HG03280 (cell line): Measurements from ENCODE around the gene CKM.
"Not testable (repeated sequence)": the region's sequence is repeated elsewhere in the genome, so short reads cannot be mapped to it uniquely, and the experiment has no call there.

Experiments used
- ATAC-seq: cut with Tn5 transposase; IDR thresholded peaks from one replicate; pipeline ENCODE4 v1.9.1; 2021; ENCODE audit warnings: mild to moderate bottlenecking, moderate library complexity; ENCODE audit not compliant: unreplicated experiment

The CKM gene

DNA sequence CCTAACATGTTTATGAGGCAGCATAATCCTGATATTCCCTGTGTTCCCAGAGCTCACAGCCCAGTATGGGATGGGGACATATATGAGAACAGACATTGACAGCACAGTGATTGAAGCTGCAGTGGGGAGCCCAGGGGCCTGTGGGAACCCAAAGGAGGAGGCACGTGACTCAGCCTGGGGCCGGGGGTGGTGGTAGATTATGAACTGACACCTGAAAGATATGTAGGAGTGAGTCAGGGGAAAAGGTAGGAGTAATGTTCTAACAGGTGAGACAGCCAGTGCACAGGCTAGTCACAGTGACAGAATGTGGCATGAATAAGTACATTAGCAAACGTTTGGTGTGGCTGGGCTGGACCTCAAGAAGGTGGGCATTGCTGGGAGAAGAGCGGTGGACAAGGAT is 29.0 kb downstream of the CKM start:
- ATAC-seq: no peak

DNA sequence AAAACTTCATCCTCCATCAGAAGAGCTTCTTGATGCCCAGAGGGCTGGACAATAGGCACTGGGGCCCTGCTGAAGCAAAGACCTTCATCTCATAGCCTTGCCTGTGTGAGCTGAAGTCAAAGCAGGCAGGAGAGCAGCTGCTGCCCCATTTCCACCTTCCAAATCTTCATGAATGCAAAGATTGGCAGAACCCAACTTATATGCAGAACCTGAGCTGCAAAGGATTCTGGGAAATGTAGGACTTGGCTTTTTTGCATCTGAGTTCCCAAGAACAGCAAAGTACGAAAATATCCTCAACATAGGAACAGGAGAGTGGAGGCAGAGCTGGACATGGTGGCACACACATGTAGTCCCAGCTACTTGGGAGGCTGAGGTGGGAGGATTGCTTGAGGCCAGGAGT is 30.8 kb downstream of the CKM start:
- no peak for ATAC-seq

DNA sequence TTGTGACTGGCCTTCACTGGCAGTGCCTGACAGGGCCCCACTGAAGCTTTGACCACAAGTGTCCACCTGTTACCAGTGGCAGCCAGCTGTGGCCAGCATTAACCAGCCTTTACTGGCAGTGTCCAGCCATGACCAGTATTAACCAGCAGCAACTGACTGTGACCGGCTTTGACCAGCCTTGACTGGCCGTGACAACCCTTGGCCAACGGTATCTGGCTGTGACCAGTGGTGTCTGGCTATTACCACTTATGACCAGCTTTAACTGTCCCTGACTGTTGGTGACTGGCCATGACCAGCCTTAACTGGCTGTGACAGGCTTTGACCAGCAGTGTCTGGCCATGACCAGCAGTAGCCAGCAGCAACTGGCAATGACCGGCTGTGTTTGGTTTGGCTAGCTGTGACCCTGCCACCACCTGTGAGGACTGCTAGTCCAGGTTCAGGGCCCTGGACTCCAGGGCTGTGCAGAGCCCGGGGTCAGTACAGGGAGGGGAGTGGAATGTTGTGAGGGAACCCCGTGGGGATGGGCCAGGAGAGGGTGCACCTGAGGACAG is 32.2 kb downstream of the CKM start:
- ATAC-seq: no peak

DNA sequence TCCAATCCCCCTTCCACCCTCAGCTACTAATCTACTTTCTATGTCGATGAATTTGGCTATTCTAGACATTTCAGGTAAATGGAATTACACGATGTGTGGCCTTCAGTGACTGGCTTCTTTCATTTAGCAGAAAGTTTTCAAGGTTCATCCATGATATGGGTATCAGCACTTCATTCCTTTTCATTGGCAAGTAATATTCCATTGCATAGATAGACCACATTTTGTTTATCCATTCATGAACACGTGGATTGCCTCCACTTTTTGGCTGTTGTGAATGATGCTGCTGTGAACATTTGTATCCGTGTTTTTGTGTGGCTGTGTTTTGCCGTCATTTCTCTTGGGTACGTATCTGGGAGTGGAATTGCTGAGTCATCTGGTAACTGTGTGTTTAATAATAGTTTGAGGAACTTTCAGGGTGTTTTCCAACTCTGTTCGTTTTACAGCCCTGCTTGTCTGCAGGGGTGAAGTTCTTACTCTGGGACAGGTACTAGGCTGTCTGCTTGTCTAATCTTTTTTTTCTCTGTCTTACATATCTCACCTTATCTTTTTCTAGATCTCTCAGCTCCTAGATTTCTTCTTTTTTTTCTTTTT is 39.1 kb downstream of the CKM start:
- ATAC-seq: no peak

DNA sequence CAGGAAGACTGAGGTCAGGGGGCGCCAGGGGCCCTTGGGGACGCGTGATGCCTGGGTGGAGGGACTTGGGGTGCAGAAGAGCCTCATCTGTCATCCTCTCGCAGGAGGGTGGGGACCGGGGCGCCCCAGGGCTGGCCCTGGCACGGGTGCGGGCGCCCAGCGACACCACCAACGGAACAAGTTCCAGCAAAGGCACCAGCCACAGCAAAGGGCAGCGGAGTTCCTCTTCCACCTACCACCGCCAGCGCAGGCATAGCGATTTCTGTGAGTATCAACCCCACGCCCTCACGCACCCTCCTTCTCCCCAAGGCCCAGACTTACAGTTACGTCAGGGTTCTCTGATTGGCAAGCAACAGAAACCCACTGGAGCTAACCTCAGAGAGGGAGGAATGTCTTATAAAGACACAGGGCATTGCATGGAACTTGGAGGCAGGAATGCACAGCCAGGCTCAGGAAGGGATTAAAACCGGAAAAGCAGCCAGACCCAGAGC is 42.2 kb downstream of the CKM start:
- ATAC-seq: no peak

DNA sequence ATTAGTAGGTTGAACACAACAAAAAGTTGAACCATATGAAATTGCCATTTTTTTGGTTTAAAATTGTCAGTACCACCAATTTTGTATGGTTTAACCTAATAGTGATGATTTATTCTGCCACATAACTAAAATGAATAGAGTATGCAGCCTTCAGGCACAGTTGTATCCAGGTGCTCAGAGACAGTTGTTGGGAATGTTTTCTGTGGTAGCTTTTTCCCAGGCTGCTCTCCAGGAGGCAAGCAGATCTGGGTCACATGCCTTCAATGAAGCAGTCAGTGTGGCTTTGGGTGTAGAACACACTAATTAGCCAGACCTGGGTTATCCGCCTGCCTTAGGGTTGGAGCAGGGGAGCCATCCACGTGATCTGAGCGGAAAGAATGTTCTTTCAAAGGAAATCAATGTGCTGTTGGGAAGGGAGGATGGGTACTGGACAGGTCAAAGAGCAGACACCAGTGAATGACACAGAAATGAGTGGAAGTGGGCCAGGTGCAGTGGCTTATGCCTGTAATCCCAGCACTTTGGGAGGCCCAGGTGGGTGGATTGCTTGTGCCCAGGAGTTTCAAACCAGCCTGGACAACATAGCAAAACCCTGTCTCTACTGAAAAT is 43.0 kb downstream of the CKM start:
- ATAC-seq: no peak

DNA sequence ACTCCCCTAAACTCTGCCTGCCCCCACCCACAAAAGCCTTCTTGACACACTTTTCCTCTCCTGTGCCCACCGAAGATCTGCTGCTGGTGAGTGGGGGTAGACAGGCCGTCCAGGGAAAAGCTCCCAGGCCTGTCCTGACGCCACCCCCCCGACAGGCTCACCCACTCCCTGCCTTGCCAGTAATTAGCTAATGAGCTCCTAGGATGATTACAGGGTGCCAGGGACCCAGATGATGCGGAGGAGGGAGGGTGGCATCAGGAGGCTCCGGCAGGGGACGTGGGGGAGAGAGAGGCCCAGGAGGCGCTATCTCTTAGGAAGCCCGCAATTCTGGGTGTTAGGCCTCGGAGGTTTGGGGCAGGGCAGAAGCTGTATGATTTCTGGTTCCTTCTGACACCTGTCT is 44.6 kb downstream of the CKM start:
- no peak for ATAC-seq

DNA sequence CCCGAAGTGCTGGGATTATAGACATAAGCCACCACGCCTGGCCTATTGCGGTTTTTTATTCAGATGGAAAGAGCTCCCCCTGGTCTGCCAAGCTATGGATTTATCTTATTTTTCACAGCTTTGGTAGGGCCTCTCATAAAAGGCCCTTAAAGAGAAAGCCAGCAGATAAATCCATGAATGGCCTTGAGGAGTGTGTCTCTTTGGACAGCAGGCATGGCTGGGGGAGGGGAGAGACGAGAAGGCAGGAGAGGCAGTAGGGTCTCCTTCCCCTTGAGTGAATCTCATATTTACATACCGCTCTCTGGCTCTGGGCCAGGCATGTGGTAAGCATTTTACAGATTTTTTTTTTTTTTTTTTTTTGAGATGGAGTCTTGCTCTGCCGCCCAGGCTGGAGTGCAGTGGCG is 46.4 kb downstream of the CKM start:
- no peak for ATAC-seq

DNA sequence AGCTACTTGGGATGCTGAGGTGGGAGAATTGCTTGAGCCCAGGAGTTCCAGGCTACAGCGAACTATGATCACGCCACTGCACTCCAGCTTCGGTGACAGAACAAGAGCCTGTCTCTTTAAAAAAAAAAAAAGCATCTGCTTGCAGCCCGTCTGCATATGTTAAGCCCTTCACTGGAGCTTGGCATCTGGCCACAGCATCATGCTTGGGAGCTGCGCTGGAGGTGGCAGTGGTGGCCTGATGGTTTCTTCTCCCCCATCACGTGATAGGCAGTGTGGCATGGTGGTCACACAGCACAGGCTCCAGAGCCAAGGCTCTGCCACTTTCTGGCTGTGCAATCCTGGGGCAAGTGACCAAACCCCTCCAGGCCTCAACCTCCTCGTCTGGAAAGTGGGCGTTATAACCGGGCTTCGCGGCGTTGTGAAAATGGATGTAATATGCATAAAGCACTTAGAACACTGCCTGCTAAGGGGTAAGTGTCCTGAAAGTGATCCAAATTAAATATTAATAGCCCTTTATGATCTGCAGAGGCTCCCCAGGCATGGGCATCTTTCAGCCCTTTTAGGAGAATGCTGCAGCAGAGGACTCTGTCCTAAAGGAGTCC is 47.2 kb downstream of the CKM start:
- ATAC-seq: no peak

DNA sequence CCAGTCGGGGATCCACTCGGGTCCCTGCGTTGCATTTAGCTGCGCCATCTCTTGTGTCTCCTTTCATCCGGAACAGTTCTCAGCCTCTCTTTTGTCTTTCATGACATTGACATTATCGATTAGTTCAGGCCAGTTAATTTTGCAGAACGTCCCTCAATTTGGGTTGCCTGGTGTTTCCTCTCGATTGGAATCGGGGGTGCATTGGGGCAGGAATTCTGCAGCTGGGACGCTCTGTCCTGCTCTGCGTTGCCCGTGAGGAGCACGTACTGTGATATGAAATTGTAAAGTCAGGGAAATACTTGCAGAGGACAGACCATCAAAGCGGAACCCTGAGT is 49.2 kb downstream of the CKM start:
- no peak for ATAC-seq

DNA sequence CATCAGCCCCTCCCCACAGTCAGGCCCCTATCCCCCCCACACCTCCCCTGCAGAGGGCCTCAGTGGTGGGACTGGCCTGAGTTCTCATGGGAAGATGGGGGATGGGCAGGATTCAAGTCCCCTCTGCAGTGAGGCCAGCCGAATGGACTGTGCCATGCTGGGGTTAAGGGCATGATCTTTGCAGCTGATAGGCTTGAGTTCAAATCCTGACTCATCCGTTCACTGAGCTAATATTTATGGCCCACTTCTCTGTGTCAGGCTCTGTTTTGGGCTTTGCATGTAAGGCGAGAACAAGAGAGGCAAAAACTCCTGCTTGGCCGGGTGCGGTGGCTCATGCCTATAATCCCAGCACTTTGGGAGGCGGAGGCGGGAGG is 51.0 kb downstream of the CKM start:
- no peak for ATAC-seq

DNA sequence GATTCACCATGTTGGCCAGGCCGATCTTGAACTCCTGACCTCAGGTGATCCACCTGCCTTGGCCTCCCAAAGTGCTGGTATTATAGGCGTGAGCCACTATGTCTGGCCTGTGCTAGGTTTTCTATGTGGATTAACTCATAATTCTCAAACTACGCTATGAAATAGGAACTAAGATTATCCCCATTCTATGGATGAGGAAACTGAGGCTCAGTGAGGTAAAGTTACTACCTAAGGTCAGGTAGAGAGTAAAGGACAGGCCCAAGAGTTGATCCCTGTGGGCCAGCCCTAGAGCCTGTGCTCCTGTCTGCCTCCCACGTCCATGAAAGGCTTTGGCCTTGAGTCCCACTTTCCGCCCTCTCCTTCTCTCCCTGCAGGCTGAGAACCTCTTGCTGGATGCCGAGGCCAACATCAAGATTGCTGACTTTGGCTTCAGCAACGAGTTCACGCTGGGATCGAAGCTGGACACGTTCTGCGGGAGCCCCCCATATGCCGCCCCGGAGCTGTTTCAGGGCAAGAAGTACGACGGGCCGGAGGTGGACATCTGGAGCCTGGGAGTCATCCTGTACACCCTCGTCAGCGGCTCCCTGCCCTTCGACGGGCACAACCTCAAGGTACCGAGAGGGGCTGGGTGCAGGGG is 51.5 kb downstream of the CKM start:
- no peak for ATAC-seq

DNA sequence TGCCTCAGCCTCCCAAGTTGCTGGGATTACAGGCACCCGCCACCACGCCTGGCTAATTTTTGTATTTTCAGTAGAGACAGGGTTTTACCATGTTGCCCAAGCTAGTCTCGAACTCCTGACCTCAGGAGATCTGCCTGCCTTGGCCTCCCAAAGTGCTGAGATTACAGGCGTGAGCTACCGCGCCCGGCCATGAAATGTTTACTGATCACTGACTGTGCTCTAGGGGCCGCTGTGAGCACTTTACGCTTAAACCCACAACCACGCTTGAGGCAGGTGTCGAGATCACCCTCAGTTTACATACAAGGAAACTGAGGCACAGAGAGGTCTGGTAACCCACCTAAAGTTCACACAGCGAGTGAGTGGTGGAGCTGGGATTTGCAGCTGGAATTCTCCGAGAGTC is 52.7 kb downstream of the CKM start:
- not testable (repeated sequence) for ATAC-seq

DNA sequence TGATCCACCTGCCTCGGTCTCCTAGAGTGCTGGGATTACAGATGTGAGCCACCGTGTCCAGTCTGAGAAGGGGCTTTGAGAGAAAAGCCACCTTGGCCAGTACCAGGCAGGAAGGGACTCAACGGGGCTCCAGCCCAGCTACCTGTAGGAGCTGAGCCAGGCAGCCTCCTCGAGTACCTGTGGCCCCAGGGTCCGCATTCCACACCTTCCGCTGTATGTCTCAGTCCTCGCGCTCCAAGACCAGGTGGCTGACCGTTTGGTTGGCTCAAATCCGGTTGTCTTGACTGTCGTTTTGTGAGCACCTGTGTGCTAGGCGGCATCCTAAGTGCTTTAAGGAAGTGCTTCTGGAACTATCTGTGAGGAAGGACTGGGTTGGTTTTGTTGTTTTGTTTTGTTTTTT is 55.4 kb downstream of the CKM start:
- no peak for ATAC-seq

DNA sequence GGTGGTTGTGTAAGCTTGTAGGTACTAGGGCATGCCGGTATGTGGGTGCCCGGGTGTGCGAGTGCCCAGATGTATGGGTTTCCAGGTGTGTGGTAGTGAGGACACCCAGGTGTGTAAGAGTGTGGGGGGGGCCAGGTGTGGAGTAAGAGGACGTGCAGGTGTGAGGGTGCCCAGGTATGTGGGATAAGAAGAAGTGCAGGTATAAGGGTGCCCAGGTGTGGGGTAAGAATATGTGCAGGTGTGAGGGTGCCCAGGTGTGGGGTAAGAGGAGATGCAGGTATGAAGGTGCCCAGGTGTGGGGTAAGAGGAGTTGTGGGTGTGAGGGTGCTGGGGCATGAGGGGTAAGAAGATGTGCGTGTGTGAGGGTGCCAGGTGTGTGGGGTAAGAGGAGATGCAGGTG is 57.3 kb downstream of the CKM start:
- no peak for ATAC-seq

DNA sequence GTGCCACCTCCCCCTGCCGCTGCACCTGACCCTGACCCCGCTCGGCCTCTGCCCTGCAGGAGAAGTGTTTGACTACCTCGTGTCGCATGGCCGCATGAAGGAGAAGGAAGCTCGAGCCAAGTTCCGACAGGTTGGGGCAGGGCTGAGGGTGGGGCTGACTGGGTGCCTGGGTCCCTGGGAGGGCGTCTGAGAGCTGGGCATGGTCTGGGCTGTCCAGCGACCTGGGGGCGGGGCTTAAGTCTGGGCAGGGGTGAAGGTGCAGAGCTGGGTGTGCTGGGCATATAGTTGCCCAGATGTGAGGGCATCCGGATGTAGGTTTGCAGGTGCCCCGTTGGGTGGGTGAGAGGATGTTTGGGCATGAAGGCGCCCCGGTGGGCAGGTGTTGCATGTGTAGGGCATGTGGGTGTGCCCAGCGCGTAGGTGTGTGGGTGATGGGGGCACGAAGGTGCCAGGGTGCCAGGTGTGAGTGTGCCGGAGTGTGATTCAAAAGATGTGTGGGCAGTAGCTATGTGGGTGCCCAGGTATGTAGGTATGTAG is 57.8 kb downstream of the CKM start:
- no peak for ATAC-seq

DNA sequence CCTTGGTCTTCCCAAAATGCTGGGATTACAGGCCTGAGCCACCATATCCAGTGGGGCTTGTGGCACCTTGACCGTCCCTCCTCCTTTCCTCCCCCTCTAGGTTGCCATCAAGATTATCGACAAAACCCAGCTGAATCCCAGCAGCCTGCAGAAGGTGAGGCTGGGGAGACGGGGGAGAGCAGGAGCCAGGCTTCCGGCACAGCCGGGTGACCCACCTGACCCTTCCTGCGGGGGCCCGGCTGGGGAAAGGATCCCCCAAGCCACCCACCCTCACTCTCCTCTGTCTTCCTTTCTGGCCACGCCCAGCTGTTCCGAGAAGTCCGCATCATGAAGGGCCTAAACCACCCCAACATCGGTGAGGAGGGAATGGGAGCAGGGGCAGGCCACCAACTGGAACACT is 59.7 kb downstream of the CKM start:
- no peak for ATAC-seq

DNA sequence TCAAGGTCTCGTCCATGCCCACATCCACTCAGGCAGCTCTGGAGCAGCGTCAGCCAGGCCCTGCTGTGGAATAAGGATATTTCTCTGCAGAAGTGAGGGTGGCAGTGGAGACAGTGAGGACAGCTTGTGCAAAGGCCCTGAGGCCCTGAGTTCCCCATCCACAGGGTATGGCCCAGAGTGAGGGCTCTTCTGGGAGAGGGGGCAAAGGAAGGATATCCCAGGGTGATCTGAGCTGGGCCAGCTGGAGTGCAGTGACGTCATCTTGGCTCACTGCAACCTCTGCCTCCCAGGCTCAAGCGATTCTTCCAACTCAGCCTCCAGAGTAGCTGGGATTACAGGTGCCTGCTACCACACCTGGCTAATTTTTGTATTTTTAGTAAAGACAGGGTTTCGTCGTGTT is 60.1 kb downstream of the CKM start:
- no peak for ATAC-seq

DNA sequence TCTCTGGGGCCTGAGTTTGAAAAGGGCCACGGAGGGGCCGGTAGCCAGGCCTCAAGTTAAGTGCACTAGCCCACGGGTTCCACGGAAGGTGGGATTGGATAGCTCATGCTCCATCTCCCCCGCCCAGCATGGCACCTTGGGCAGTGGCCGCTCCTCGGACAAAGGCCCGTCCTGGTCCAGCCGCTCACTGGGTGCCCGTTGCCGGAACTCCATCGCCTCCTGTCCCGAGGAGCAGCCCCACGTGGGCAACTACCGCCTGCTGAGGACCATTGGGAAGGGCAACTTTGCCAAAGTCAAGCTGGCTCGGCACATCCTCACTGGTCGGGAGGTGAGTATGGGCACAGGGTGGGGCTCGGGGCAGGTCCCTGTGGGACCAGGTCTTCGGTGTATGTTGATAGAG is 63.8 kb downstream of the CKM start:
- no peak for ATAC-seq

DNA sequence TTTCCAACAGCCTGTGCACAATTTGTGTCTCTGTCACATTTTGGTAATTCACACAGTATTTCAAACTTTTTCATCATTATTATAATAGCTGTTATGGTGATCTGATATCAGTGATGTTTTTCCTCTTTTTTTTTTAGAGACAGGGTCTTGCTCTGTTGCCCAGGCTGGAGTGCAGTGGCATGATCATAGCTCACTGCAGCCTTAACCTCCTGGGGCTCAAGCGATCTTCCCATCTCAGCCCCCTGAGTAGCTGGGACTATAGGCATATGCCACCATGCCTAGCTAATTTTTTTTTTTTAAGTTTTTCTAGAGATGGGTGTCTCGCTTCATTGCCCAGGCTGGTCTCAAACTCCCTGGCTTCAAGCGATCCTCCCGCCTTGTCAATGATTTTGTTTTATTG is 65.8 kb downstream of the CKM start:
- no peak for ATAC-seq
